SK-N-SH treated with all-trans-retinoic acid at 6 μM for 48 hours (cell line): ENCODE measurements around the gene REXO4.

Experiments
- ATAC-seq: fragments of 200-7000 bp; cut with Tn5 transposase; 3 replicates; pipeline ENCODE4 v1.9.1; 2020; ENCODE audit warnings: mild to moderate bottlenecking, moderate library complexity
- ARNTL ChIP-seq: fragments of 450-650 bp; formaldehyde crosslinking; IDR thresholded peaks from 2 replicates; pipeline ENCODE4 v1.5.0; 2020; ENCODE audit warnings: low read depth, mild to moderate bottlenecking, moderate library complexity, borderline replicate concordance
- BACH2 ChIP-seq: fragments of 250-450 bp; sonication (Bioruptor Pico); IDR thresholded peaks from 2 replicates; pipeline ENCODE4 v1.9.0; 2021; ENCODE audit warnings: mild to moderate bottlenecking, borderline replicate concordance
- CSDC2 ChIP-seq: fragments of 250-450 bp; sonication (Bioruptor Pico); IDR thresholded peaks from 2 replicates; pipeline ENCODE4 v1.5.0; 2020; ENCODE audit warnings: mild to moderate bottlenecking, moderate library complexity
- ESRRG ChIP-seq: fragments of 250-450 bp; sonication (Bioruptor Pico); IDR thresholded peaks from 2 replicates; pipeline ENCODE4 v1.6.1; 2021; ENCODE audit warnings: mild to moderate bottlenecking
- GLIS3 ChIP-seq: fragments of 250-450 bp; sonication (Bioruptor Pico); IDR thresholded peaks from 2 replicates; pipeline ENCODE4 v1.5.0; 2020; ENCODE audit warnings: mild to moderate bottlenecking, moderate library complexity
- ISL1 ChIP-seq: fragments of 250-450 bp; sonication (Bioruptor Pico); IDR thresholded peaks from 2 replicates; pipeline ENCODE4 v2.1.2; 2022; ENCODE audit warnings: mild to moderate bottlenecking, moderate library complexity
- OSR1 ChIP-seq: fragments of 250-450 bp; sonication (Bioruptor Pico); IDR thresholded peaks from 2 replicates; pipeline ENCODE4 v1.8.0; 2022; ENCODE audit warnings: moderate library complexity, mild to moderate bottlenecking, inconsistent platforms
- PPARA ChIP-seq: fragments of 250-450 bp; sonication (Bioruptor Pico); IDR thresholded peaks from 2 replicates; pipeline ENCODE4 v1.5.0; 2020; ENCODE audit warnings: mild to moderate bottlenecking, borderline replicate concordance
- RARB ChIP-seq: fragments of 250-450 bp; sonication (Bioruptor Pico); IDR thresholded peaks from 2 replicates; pipeline ENCODE4 v1.8.0; 2021; ENCODE audit warnings: mild to moderate bottlenecking, moderate library complexity
- SNAI2 ChIP-seq: fragments of 250-450 bp; sonication (Bioruptor Pico); IDR thresholded peaks from 2 replicates; pipeline ENCODE4 v1.5.0; 2020; ENCODE audit warnings: mild to moderate bottlenecking, moderate library complexity
- TOX ChIP-seq: fragments of 250-450 bp; sonication (Bioruptor Pico); IDR thresholded peaks from 2 replicates; pipeline ENCODE4 v1.8.0; 2021; ENCODE audit warnings: mild to moderate bottlenecking, moderate library complexity, borderline replicate concordance
- ZC3H10 ChIP-seq: fragments of 250-450 bp; sonication (Bioruptor Pico); IDR thresholded peaks from 2 replicates; pipeline ENCODE4 v1.5.1; 2021; ENCODE audit warnings: mild to moderate bottlenecking, moderate library complexity
- ZFP3 ChIP-seq: fragments of 250-450 bp; sonication (Bioruptor Pico); IDR thresholded peaks from 2 replicates; pipeline ENCODE4 v1.5.0; 2020; ENCODE audit warnings: mild to moderate bottlenecking, moderate library complexity
- ZFP30 ChIP-seq: fragments of 450-650 bp; formaldehyde crosslinking; IDR thresholded peaks from 2 replicates; pipeline ENCODE4 v1.5.0; 2022; ENCODE audit warnings: mild to moderate bottlenecking, moderate library complexity
- ZNF565 ChIP-seq: fragments of 450-650 bp; formaldehyde crosslinking; conservative IDR thresholded peaks from 2 replicates; pipeline ENCODE4 v1.5.0; 2020; ENCODE audit warnings: low read depth, mild to moderate bottlenecking, moderate library complexity
- ZNF70 ChIP-seq: fragments of 450-650 bp; formaldehyde crosslinking; IDR thresholded peaks from 2 replicates; pipeline ENCODE4 v1.5.0; 2020; ENCODE audit warnings: mild to moderate bottlenecking, moderate library complexity
- ZNF8 ChIP-seq: fragments of 450-650 bp; formaldehyde crosslinking; IDR thresholded peaks from 2 replicates; pipeline ENCODE4 v1.5.0; 2020; ENCODE audit warnings: mild to moderate bottlenecking, moderate library complexity
- TF ChIP-seq, protein P1 (sequence below): fragments of 250-450 bp; sonication (Bioruptor Pico); IDR thresholded peaks from 2 replicates; pipeline ENCODE4 v1.5.1; 2021; ENCODE audit warnings: mild to moderate bottlenecking, moderate library complexity
- TF ChIP-seq, protein P2 (sequence below): fragments of 250-450 bp; sonication (Bioruptor Pico); IDR thresholded peaks from 2 replicates; pipeline ENCODE4 v1.8.0; 2021; ENCODE audit warnings: low read depth, mild to moderate bottlenecking, moderate library complexity, borderline replicate concordance
- TF ChIP-seq, protein P3 (sequence below): fragments of 250-450 bp; sonication (Bioruptor Pico); IDR thresholded peaks from 2 replicates; pipeline ENCODE4 v1.5.1; 2020; ENCODE audit warnings: low read depth, mild to moderate bottlenecking, moderate library complexity
- TF ChIP-seq, protein P4 (sequence below): fragments of 250-450 bp; sonication (Bioruptor Pico); IDR thresholded peaks from 2 replicates; pipeline ENCODE4 v1.8.0; 2020; ENCODE audit warnings: mild to moderate bottlenecking, moderate library complexity, borderline replicate concordance
- TF ChIP-seq, protein P5 (sequence below): fragments of 250-450 bp; sonication (Bioruptor Pico); IDR thresholded peaks from 2 replicates; pipeline ENCODE4 v1.5.0; 2020; ENCODE audit warnings: mild to moderate bottlenecking, moderate library complexity

Gene REXO4

DNA sequence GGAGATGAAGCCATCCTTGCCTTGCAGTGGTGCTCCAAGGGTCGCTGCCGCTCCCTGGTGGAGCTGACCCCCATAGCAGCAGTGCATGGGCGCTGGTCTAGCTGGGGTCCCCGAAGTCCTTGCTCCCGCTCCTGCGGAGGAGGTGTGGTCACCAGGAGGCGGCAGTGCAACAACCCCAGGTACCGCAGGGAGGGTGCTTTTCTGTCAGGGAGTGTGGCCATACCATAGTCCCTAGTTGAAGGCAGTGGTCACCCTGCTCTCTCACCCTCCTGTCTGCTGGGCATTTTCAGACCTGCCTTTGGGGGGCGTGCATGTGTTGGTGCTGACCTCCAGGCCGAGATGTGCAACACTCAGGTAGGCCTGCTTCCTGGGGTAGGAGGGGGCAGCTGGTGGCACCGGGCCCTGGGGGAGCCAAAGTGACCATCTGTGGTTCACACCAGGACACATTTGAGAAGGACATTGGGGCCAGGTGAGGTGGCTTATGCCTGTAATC lies 15.6 kb upstream of the REXO4 start:
- ATAC-seq, result no peak
- TF ChIP-seq GLIS3 (no peak), PPARA (no peak), TOX (no peak), ZC3H10 (CRISPR knock-in tag) (no peak), OSR1 (CRISPR knock-in tag) (no peak)
- TF ChIP-seq, protein P1, sequence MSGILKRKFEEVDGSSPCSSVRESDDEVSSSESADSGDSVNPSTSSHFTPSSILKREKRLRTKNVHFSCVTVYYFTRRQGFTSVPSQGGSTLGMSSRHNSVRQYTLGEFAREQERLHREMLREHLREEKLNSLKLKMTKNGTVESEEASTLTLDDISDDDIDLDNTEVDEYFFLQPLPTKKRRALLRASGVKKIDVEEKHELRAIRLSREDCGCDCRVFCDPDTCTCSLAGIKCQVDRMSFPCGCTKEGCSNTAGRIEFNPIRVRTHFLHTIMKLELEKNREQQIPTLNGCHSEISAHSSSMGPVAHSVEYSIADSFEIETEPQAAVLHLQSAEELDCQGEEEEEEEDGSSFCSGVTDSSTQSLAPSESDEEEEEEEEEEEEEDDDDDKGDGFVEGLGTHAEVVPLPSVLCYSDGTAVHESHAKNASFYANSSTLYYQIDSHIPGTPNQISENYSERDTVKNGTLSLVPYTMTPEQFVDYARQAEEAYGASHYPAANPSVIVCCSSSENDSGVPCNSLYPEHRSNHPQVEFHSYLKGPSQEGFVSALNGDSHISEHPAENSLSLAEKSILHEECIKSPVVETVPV, result no peak

DNA sequence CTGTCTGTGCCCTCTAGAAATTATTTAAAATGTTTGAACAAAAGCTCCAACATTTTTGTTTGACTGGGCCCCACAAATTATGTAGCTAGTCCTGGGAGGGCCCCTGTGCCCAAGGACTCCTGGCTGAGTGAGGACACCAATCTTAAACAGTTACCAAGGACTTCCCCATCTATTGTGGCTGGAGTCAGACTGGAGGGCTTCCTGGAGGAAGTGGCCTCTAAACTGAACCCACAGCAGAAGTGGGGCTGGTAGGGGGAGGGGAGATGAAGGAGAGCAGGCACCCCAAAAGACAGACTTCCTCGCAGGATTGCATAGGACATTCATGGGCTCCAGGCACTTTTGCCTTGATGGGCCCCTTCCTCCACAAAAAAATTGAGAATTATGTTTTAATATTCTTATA lies 12.4 kb upstream of the REXO4 start:
- no peak for TF ChIP-seq ZFP3 (CRISPR knock-in tag)
- no peak for TF ChIP-seq PPARA
- TF ChIP-seq, protein P2, sequence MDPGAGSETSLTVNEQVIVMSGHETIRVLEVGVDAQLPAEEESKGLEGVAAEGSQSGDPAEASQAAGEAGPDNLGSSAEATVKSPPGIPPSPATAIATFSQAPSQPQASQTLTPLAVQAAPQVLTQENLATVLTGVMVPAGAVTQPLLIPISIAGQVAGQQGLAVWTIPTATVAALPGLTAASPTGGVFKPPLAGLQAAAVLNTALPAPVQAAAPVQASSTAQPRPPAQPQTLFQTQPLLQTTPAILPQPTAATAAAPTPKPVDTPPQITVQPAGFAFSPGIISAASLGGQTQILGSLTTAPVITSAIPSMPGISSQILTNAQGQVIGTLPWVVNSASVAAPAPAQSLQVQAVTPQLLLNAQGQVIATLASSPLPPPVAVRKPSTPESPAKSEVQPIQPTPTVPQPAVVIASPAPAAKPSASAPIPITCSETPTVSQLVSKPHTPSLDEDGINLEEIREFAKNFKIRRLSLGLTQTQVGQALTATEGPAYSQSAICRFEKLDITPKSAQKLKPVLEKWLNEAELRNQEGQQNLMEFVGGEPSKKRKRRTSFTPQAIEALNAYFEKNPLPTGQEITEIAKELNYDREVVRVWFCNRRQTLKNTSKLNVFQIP (CRISPR knock-in tag), result no peak
- no peak for TF ChIP-seq BACH2 (CRISPR knock-in tag)
- TF ChIP-seq, protein P3, sequence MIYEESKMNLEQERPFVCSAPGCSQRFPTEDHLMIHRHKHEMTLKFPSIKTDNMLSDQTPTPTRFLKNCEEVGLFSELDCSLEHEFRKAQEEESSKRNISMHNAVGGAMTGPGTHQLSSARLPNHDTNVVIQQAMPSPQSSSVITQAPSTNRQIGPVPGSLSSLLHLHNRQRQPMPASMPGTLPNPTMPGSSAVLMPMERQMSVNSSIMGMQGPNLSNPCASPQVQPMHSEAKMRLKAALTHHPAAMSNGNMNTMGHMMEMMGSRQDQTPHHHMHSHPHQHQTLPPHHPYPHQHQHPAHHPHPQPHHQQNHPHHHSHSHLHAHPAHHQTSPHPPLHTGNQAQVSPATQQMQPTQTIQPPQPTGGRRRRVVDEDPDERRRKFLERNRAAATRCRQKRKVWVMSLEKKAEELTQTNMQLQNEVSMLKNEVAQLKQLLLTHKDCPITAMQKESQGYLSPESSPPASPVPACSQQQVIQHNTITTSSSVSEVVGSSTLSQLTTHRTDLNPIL (CRISPR knock-in tag), result no peak
- TF ChIP-seq ZNF70 (CRISPR knock-in tag), result no peak
- TF ChIP-seq, protein P4, sequence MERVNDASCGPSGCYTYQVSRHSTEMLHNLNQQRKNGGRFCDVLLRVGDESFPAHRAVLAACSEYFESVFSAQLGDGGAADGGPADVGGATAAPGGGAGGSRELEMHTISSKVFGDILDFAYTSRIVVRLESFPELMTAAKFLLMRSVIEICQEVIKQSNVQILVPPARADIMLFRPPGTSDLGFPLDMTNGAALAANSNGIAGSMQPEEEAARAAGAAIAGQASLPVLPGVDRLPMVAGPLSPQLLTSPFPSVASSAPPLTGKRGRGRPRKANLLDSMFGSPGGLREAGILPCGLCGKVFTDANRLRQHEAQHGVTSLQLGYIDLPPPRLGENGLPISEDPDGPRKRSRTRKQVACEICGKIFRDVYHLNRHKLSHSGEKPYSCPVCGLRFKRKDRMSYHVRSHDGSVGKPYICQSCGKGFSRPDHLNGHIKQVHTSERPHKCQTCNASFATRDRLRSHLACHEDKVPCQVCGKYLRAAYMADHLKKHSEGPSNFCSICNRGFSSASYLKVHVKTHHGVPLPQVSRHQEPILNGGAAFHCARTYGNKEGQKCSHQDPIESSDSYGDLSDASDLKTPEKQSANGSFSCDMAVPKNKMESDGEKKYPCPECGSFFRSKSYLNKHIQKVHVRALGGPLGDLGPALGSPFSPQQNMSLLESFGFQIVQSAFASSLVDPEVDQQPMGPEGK (CRISPR knock-in tag), result no peak
- no peak for TF ChIP-seq ESRRG (CRISPR knock-in tag)
- TF ChIP-seq ARNTL (CRISPR knock-in tag), result no peak
- TF ChIP-seq, protein P1, result no peak
- no peak for TF ChIP-seq RARB (CRISPR knock-in tag)
- no peak for TF ChIP-seq ISL1
- no peak for TF ChIP-seq ZNF565 (CRISPR knock-in tag)
- no peak for TF ChIP-seq SNAI2 (CRISPR knock-in tag)
- TF ChIP-seq CSDC2 (CRISPR knock-in tag), result no peak
- TF ChIP-seq, protein P5, sequence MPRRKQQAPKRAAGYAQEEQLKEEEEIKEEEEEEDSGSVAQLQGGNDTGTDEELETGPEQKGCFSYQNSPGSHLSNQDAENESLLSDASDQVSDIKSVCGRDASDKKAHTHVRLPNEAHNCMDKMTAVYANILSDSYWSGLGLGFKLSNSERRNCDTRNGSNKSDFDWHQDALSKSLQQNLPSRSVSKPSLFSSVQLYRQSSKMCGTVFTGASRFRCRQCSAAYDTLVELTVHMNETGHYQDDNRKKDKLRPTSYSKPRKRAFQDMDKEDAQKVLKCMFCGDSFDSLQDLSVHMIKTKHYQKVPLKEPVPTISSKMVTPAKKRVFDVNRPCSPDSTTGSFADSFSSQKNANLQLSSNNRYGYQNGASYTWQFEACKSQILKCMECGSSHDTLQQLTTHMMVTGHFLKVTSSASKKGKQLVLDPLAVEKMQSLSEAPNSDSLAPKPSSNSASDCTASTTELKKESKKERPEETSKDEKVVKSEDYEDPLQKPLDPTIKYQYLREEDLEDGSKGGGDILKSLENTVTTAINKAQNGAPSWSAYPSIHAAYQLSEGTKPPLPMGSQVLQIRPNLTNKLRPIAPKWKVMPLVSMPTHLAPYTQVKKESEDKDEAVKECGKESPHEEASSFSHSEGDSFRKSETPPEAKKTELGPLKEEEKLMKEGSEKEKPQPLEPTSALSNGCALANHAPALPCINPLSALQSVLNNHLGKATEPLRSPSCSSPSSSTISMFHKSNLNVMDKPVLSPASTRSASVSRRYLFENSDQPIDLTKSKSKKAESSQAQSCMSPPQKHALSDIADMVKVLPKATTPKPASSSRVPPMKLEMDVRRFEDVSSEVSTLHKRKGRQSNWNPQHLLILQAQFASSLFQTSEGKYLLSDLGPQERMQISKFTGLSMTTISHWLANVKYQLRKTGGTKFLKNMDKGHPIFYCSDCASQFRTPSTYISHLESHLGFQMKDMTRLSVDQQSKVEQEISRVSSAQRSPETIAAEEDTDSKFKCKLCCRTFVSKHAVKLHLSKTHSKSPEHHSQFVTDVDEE, result no peak
- no peak for TF ChIP-seq TOX
- TF ChIP-seq ZNF8 (CRISPR knock-in tag), result no peak
- ATAC-seq, result no peak

DNA sequence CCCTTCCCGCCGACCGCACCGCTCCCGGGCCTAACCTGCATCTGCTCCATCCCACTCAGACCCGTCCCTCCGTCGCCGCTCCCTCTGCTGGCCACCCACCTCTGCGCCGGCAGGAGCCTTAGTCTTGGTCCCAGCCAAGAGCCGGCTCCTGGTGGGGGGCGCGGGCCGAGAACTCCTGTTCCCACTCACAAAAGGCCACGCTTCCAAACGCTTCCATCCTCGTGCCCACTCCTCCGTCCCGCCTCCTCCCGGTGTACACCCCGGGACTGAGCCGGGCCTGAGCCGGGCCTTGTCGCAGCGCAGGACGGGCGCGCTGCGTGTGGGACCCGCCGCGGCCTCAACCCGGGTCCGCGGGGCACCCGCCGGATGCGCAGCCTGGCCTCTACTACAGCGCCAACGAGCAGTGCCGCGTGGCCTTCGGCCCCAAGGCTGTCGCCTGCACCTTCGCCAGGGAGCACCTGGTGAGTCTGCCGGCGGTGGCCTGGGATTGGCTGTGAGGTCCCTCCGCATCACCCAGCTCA lies 11.9 kb upstream of the REXO4 start:
- no peak; the same call in 2 of the 3 replicates for ATAC-seq
- no peak for TF ChIP-seq TOX
- TF ChIP-seq BACH2 (CRISPR knock-in tag), result no peak
- no peak for TF ChIP-seq ZNF8 (CRISPR knock-in tag)
- TF ChIP-seq ARNTL (CRISPR knock-in tag), result no peak
- no peak for TF ChIP-seq ZFP30 (CRISPR knock-in tag)
- TF ChIP-seq ESRRG (CRISPR knock-in tag), result no peak
- no peak for TF ChIP-seq CSDC2 (CRISPR knock-in tag)
- no peak for TF ChIP-seq RARB (CRISPR knock-in tag)
- TF ChIP-seq, protein P2 (CRISPR knock-in tag), result no peak
- no peak for TF ChIP-seq ZNF565 (CRISPR knock-in tag)
- TF ChIP-seq, protein P4 (CRISPR knock-in tag), result no peak
- no peak for TF ChIP-seq ZC3H10 (CRISPR knock-in tag)
- TF ChIP-seq GLIS3, result no peak
